ENCODE measurements around the gene PUM1.

DNA sequence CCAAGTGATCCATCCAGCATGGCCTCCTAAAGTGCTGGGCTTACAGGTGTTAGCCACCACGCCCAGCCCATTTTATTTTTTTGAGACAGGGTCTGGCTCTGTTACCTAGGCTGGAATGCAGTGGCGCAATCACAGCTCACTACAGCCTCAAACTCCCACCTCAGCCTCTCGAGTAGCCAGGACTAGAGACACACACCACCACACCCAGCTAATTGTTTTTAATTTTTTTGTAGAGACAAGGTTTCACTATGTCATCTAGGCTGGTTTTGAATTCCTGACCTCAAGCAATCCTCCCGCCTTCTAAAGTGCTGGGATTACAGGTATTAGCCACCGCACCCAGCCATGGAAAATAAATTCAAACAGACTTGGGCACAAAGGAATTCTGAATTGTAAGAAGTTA, 31.9 kb downstream of the PUM1 start:
- TF ChIP-seq, protein P1, sequence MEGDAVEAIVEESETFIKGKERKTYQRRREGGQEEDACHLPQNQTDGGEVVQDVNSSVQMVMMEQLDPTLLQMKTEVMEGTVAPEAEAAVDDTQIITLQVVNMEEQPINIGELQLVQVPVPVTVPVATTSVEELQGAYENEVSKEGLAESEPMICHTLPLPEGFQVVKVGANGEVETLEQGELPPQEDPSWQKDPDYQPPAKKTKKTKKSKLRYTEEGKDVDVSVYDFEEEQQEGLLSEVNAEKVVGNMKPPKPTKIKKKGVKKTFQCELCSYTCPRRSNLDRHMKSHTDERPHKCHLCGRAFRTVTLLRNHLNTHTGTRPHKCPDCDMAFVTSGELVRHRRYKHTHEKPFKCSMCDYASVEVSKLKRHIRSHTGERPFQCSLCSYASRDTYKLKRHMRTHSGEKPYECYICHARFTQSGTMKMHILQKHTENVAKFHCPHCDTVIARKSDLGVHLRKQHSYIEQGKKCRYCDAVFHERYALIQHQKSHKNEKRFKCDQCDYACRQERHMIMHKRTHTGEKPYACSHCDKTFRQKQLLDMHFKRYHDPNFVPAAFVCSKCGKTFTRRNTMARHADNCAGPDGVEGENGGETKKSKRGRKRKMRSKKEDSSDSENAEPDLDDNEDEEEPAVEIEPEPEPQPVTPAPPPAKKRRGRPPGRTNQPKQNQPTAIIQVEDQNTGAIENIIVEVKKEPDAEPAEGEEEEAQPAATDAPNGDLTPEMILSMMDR (IDR thresholded peaks at IDR 0.05), result no peak
- TF ChIP-seq POLR2AphosphoS5 (IDR thresholded peaks at IDR 0.05), result no peak
